ENCODE data around the gene SLC30A3. TPM values are rescaled to one million over a fixed set of nuclear protein-coding genes. Genes with fewer than 3 reads are reported as not detected.

SLC30A3 gene
- total and polyA plus RNA-seq, 2 experiments from 2014 or later: 84.7 to 111 TPM

DNA sequence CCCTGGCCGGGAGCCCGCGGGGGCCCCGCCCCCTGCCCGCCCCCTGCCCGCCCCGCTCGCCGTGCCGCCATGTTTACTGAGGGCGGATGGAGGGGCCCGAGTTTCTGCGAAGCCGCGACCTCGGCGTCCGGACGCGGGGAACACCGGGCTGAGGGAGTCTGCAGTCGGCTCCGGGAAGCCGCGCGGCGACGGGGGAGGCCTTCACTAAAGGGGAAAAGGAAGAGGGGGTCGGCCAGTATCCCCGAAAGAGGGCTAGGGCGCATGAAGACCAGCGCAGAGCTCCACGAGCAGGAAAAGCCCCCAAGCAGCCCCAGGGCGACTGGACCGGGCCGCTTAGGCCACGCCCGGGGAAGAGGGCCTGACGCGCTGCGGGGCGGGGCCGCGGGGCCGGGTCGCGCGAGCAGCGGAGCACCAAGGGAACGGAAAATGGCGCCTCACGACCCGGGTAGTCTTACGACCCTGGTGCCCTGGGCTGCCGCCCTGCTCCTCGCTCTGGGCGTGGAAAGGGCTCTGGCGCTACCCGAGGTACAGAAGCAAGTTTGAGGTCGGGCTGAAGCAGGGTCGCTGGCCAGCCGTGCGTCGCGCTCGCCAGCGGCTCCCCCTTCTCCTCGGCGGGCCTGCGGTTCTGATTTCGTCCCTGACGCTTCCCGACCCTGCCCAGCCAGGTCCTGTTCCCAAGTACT lies 50.8 kb downstream of the SLC30A3 start, which contains the start of the genes ATRAID and SLC5A6:
TSS of gene ATRAID (plus strand) at position 99 of the 683 bp plus-strand sequence. CDS start at position 427, 328 bp downstream.
TSS of gene SLC5A6 (minus strand) at position 326 of the 683 bp plus-strand sequence. CDS start 4,618 bp downstream, outside the sequence.
- peak within 1 kb of the TSS; percentile 54 for H3K4me3 ChIP-seq
- H3K36me3 ChIP-seq: no peaks in the 10 kb centered on the region
- TF ChIP-seq, protein P1, sequence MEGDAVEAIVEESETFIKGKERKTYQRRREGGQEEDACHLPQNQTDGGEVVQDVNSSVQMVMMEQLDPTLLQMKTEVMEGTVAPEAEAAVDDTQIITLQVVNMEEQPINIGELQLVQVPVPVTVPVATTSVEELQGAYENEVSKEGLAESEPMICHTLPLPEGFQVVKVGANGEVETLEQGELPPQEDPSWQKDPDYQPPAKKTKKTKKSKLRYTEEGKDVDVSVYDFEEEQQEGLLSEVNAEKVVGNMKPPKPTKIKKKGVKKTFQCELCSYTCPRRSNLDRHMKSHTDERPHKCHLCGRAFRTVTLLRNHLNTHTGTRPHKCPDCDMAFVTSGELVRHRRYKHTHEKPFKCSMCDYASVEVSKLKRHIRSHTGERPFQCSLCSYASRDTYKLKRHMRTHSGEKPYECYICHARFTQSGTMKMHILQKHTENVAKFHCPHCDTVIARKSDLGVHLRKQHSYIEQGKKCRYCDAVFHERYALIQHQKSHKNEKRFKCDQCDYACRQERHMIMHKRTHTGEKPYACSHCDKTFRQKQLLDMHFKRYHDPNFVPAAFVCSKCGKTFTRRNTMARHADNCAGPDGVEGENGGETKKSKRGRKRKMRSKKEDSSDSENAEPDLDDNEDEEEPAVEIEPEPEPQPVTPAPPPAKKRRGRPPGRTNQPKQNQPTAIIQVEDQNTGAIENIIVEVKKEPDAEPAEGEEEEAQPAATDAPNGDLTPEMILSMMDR (IDR thresholded peaks at IDR 0.05; ENCODE audit: low read depth, low read length): no peak
- H3K9me3 ChIP-seq (ENCODE audit: low read depth): no peaks in the 10 kb centered on the region
- peak within 1 kb of the TSS; percentile 96 for H3K27ac ChIP-seq
- peak; percentile 92 to 94 for DNase-seq (ENCODE audit: low read depth in 1 of 2, low spot score in 1 of 2)
- H3K27me3 ChIP-seq: no peaks in the 10 kb centered on the region
- H3K4me1 ChIP-seq (ENCODE audit: low read depth): peaks cover 10% of the 10 kb centered on the region

DNA sequence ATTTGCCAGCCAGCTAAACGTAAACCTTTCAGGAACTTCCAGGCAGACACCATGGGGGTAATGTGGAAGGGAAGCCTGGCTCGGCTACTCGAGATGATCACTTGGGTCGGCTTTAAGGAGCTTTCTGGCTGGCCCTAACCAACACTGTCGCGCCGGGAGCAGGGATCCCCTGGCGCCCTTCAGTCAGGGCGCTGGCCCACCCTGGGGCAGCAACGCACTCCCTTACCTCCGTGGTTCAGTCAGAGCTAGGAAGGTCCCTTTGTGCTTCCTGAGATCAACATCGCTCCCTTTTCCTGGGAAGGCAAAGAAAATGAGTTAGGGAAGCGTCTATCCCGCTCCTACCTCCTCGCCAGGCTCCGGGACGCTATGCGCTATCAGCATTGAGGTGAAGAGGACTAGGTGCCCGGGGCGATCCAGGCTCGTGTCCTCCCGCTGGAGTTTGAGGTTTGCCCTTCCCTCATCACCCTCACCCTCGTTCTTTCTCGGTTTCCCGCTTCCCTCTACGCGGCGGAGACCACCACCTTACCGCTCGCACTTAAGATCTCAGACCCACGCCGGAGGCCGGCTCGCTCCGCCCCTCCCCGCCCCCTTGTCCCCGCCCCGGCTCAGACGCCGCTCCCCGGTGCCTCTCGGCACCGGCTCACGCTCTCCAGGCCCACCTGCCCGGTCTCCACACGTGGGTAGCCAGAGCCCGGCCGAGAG lies 51.5 kb downstream of the SLC30A3 start:
- peak overlapping the region; percentile 96 for H3K27ac ChIP-seq
- H3K9me3 ChIP-seq (ENCODE audit: low read depth): no peaks in the 10 kb centered on the region
- TF ChIP-seq, protein P1 (IDR thresholded peaks at IDR 0.05; ENCODE audit: low read depth, low read length): no peak
- peaks cover under 1% of the 10 kb centered on the region for H3K36me3 ChIP-seq
- H3K4me1 ChIP-seq (ENCODE audit: low read depth): peaks cover 10% of the 10 kb centered on the region
- no peaks in the 10 kb centered on the region for H3K27me3 ChIP-seq
- peak overlapping the region; percentile 54 for H3K4me3 ChIP-seq
- DNase-seq (ENCODE audit: low read depth in 1 of 2, low spot score in 1 of 2): peak in 1 of 2 donors; percentile 2

DNA sequence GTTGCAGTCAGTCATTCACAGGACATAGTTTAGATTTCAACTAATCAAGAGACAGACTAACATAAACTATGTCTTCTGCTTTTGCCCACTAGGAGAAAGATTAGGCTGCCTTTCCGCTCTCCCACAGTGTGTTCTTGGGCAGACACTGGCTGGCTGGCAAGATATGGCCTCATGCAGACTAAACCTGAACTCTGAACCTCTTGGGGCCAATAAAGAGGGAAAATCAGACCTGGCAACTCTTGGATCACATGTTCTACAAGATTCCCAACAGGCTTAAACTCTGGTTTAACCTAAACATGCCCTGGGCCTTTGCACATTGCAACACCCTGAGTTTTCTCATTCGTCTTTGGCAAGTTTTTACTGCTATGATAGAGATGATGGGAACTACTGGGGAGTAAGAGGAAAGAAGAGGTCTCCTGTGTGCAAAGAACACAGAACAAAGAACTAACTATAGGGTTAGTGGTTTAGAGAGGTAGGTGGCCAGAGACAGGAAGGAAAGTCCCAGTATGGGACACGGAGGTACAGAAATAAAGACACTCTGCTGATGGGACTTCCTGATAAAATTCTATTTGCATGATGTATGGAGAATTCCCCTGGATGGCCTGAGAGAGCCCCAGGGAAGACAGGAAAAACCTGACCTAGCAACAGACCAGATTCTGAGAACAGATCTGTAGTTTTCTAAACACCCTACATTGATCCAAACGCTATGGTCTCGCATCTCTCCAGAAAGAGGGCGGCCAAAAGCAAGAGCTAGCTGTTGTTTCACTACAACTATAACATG lies 53.0 kb downstream of the SLC30A3 start:
- H3K4me3 ChIP-seq: no peak overlapping the region
- TF ChIP-seq, protein P1 (IDR thresholded peaks at IDR 0.05; ENCODE audit: low read depth, low read length): no peak
- peaks cover 10% of the 10 kb centered on the region for H3K4me1 ChIP-seq (ENCODE audit: low read depth)
- H3K9me3 ChIP-seq (ENCODE audit: low read depth): no peaks in the 10 kb centered on the region
- peak overlapping the region; percentile 12 for H3K27ac ChIP-seq
- no peaks in the 10 kb centered on the region for H3K27me3 ChIP-seq
- no peak for DNase-seq (ENCODE audit: low read depth in 1 of 2, low spot score in 1 of 2)
- H3K36me3 ChIP-seq: peaks cover 5% of the 10 kb centered on the region

DNA sequence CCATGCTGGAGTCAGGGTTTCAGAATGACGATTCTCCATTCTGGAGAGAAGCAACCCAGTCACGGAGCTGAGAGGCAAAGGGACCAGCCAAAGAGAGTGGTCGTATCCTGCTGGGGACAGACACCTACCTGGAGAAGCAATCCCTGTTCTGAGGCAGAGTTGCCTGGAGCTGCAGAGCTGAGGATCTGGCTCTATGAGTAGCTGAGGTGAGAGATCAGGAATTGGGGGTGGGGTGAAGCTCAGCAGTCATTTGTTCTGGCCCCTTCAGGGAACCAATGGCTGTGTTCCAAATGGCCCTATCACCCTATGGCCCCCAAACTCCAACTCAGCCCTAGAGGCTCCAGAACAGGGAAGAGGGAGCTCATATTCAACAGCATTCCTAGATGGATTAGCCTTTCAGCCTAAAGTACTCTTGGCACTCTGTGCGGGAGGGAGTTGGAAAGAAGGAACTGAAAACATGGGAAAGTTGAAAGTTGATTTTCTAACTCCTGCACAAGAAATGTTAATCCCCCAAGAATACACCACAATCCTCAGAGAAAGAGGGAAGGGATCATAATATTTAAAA lies 54.3 kb downstream of the SLC30A3 start:
- H3K36me3 ChIP-seq: peaks cover 8% of the 10 kb centered on the region

More for the DNA sequence above, 54.3 kb downstream of the SLC30A3 start:
- H3K27ac ChIP-seq: no peak overlapping the region
- peaks cover 10% of the 10 kb centered on the region for H3K4me1 ChIP-seq (ENCODE audit: low read depth)
- H3K27me3 ChIP-seq: no peaks in the 10 kb centered on the region
- no peak overlapping the region for H3K4me3 ChIP-seq
- H3K9me3 ChIP-seq (ENCODE audit: low read depth): no peaks in the 10 kb centered on the region
- DNase-seq (ENCODE audit: low read depth in 1 of 2, low spot score in 1 of 2): no peak
- TF ChIP-seq, protein P1 (IDR thresholded peaks at IDR 0.05; ENCODE audit: low read depth, low read length): no peak

Data from cardiac muscle cell (in vitro differentiated cells and primary cell).